B cell (primary cell): ENCODE data around the gene OPA1. TPM values are rescaled to one million over a fixed set of nuclear protein-coding genes. Genes with fewer than 3 reads are reported as not detected.

Experiments
- ATAC-seq: fragments of 200-7000 bp; cut with Tn5 transposase; one replicate; pipeline ENCODE4 v1.10.0; 2021; ENCODE audit warnings: low read depth, mild to moderate bottlenecking, moderate number of reproducible peaks, moderate library complexity
- CTCF ChIA-PET: fragments of 350-600 bp; sonication (Branson Sonifier 250); formaldehyde crosslinking; loops from one replicate; lab custom pipeline; 2021; ENCODE audit warnings: antibody characterized with exemption, inconsistent platforms; lab: Charles Lee
- POLR2A ChIA-PET: fragments of 350-600 bp; sonication (Branson Sonifier 250); formaldehyde crosslinking; loops from one replicate; lab custom pipeline; 2021; ENCODE audit warnings: antibody characterized with exemption; lab: Charles Lee
- DNase-seq: peaks from one replicate; pipeline ENCODE4 v3.0.0; 2013
- H2AFZ ChIP-seq: 2 replicates; pipeline ENCODE4 v1.6.1; 2012; ENCODE audit warnings: mild to moderate bottlenecking, low read depth, low read length; ENCODE audit not compliant: insufficient read depth, poor library complexity, severe bottlenecking
- H3K27ac ChIP-seq, 2 donors: 1 replicate in 1 of 2; 2 replicates in 1 of 2; pipeline ENCODE4 v1.5.1; 2012 to 2013; ENCODE audit warnings: low read length in 2 of 2, mild to moderate bottlenecking in 2 of 2, moderate library complexity in 1 of 2
- H3K27me3 ChIP-seq, 4 experiments: fragments of 200-600 bp in 1 of 4; sonication (generic) in 1 of 4; replicated peaks in 1 of 4; 1 replicate in 2 of 4; 2 replicates in 2 of 4; pipeline versions ENCODE4 v1.6.1 to v1.7.0; 2013 to 2016; ENCODE audit warnings: low read length in 3 of 4, mild to moderate bottlenecking in 2 of 4, mixed read lengths in 1 of 4, moderate library complexity in 1 of 4; ENCODE audit not compliant: insufficient read depth in 4 of 4, control insufficient read depth in 3 of 4; ENCODE audit errors: control extremely low read depth in 1 of 4
- H3K36me3 ChIP-seq, 2 experiments: replicated peaks in 1 of 2; 1 replicate in 1 of 2; 2 replicates in 1 of 2; pipeline versions ENCODE4 v1.6.1 to v1.7.1; 2013; ENCODE audit warnings: low read length in 1 of 2; ENCODE audit not compliant: insufficient read depth in 2 of 2, control insufficient read depth in 1 of 2; ENCODE audit errors: control extremely low read depth in 1 of 2, extremely low read depth in 1 of 2
- H3K4me1 ChIP-seq, 2 donors: fragments of 200-600 bp in 1 of 2; sonication (generic) in 1 of 2; 1 replicate in 1 of 2; 2 replicates in 1 of 2; pipeline versions ENCODE4 v1.5.1 to v1.6.1; 2013 to 2017; ENCODE audit warnings: low read length in 2 of 2; ENCODE audit not compliant: control insufficient read depth in 2 of 2, insufficient read depth in 2 of 2
- H3K4me2 ChIP-seq: replicated peaks from 2 replicates; pipeline ENCODE3; 2012; ENCODE audit warnings: mild to moderate bottlenecking, low read depth, low read length; ENCODE audit not compliant: poor library complexity, severe bottlenecking
- H3K4me3 ChIP-seq, 5 experiments: fragments of 200-600 bp in 1 of 5; sonication (generic) in 1 of 5; 1 replicate in 3 of 5; 2 replicates in 2 of 5; pipeline versions ENCODE4 v1.5.1 to v1.7.0; 2011 to 2016; ENCODE audit warnings: low read length in 4 of 5, mild to moderate bottlenecking in 4 of 5, low read depth in 2 of 5, control low read depth in 1 of 5, moderate library complexity in 1 of 5; ENCODE audit not compliant: insufficient read depth in 1 of 5; ENCODE audit errors: control extremely low read depth in 1 of 5, extremely low read depth in 1 of 5
- H3K79me2 ChIP-seq: fragments of 200-600 bp; sonication (generic); one replicate; pipeline ENCODE4 v1.6.0; 2016; ENCODE audit warnings: low read length; ENCODE audit not compliant: control insufficient read depth, insufficient read depth
- H3K9ac ChIP-seq: fragments of 200-600 bp; sonication (generic); 2 replicates; pipeline ENCODE4 v1.6.1; 2017; ENCODE audit warnings: mild to moderate bottlenecking, low read length, moderate library complexity
- H3K9me3 ChIP-seq, 3 donors: one replicate each; pipeline versions ENCODE4 v1.6.1 to v1.7.1; 2013; ENCODE audit warnings: low read length in 2 of 3; ENCODE audit not compliant: control insufficient read depth in 2 of 3, insufficient read depth in 1 of 3; ENCODE audit errors: control extremely low read depth in 1 of 3
- H4K20me1 ChIP-seq: 2 replicates; pipeline ENCODE4 v1.6.0; 2012; ENCODE audit warnings: mild to moderate bottlenecking, low read length; ENCODE audit not compliant: insufficient read depth, control insufficient read depth, poor library complexity, severe bottlenecking
- H3K27ac Mint-ChIP-seq: one replicate; pipeline ENCODE4 v1.8.0; 2021; ENCODE audit warnings: mixed read lengths
- H3K27me3 Mint-ChIP-seq: one replicate; pipeline ENCODE4 v1.8.0; 2021; ENCODE audit warnings: mixed read lengths
- H3K4me1 Mint-ChIP-seq: one replicate; pipeline ENCODE4 v1.8.0; 2021; ENCODE audit warnings: mixed read lengths
- H3K4me3 Mint-ChIP-seq: one replicate; pipeline ENCODE4 v1.8.0; 2021; ENCODE audit warnings: mixed read lengths
- H3K9me3 Mint-ChIP-seq: one replicate; pipeline ENCODE4 v1.8.0; 2022; ENCODE audit warnings: mixed read lengths; ENCODE audit not compliant: insufficient read depth
- CTCF ChIP-seq: fragments of 200-600 bp; IDR thresholded peaks from one replicate; pipeline ENCODE4 v1.8.0; 2022; ENCODE audit warnings: antibody characterized with exemption, mild to moderate bottlenecking
- EZH2 ChIP-seq: IDR thresholded peaks from 2 replicates; pipeline ENCODE4 v1.6.1; 2012; ENCODE audit warnings: borderline replicate concordance, low read depth, mild to moderate bottlenecking, moderate library complexity, low read length; ENCODE audit not compliant: insufficient read depth, poor library complexity, severe bottlenecking
- WGBS: methylation state at CpG from one replicate; pipeline ENCODE4 v1.1.5; 2013; ENCODE audit warnings: missing lambda C conversion rate; ENCODE audit not compliant: insufficient coverage; 5-methylcytosine and 5-hydroxymethylcytosine counted together
- intact Hi-C: fragments of 100-400 bp; cut with micrococcal nuclease; formaldehyde crosslinking; loops from one replicate; pipeline ENCODE4 v1.10.0; 2022
- polyA plus RNA-seq: library from polyadenylated mRNA; depleted of rRNA; stranded (reverse); fragments of >200 nt; gene quantifications from 2 replicates; pipeline ENCODE4 v1.2.3, GENCODE V29; 2012
- total RNA-seq, 2 donors: library from RNA; stranded (reverse); fragments of 120-200 nt in 1 of 2; gene quantifications; 1 replicate in 1 of 2; 2 replicates in 1 of 2; pipeline versions ENCODE4 v1.2.3 to v1.2.4, GENCODE V29; 2013 to 2022

The OPA1 gene
- total and polyA plus RNA-seq, 2 donors (not counting 1 experiment from before 2014, with no cell fraction given), result 9.1 to 62.8 TPM

DNA sequence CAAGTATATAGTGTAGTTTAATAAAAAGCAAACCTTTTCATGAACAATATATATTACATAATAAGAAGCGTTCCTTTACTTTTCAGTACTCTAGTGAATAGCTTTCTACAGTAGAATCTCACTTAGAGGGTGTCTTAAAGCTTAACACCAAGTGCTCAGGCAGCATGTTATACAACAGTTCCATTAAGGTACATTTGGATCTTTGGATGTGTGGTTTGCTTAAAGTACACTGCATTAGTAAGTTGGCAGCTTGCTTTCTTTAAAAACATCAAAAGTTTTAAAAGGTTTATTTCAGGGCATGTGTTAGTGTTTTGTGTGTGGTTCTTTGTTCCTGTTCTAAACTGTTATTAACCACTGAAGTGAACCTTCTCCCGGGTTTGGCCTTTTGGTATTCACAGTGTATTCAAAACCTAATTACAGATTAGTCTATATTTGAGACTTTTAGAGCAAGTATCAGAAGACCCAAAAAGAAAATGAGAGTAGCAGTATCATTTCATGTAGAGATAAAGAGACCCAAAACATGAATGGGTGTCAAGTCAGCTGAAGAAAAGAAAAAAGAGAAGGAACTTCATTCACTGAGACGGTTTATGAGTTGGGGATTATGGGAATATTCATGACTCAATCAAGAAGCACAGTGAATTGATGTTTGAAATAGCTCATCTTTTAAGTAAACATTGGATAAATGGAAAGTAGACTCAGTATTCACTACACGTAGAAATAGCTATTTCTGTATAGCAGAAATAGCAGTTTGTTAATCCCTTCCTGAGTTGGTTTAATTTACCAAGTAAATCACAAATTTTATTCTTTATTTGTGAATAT, 93.9 kb downstream of the OPA1 start:
- H3K4me2 ChIP-seq, result no peak overlapping the region
- no peak overlapping the region for H3K27ac ChIP-seq
- H3K4me3 ChIP-seq, result no peak overlapping the region
- peaks cover 0 to 5% of the 10 kb centered on the region in 2 experiments for H3K36me3 ChIP-seq
- no peaks in the 10 kb centered on the region for H3K27me3 ChIP-seq
- intact Hi-C loops, result no loop called here
- Mint-ChIP-seq H3K9me3 (no peaks in the 10 kb centered on the region), H3K4me3 (no peak overlapping the region), H3K27ac (no peak overlapping the region), H3K27me3 (no peaks in the 10 kb centered on the region), H3K4me1 (peaks cover 7% of the 10 kb centered on the region)
- H3K79me2 ChIP-seq, result no peaks in the 10 kb centered on the region
- POLR2A ChIA-PET, result no interaction called here
- no peaks in the 10 kb centered on the region for H4K20me1 ChIP-seq
- TF ChIP-seq CTCF, result no peak
- TF ChIP-seq EZH2, result no peak
- H3K4me1 ChIP-seq, result no peaks in the 10 kb centered on the region
- no peaks in the 10 kb centered on the region for H3K9me3 ChIP-seq
- DNase-seq (no peak), ATAC-seq (no peak)
- H3K9ac ChIP-seq, result no peak overlapping the region
- no peak overlapping the region for H2AFZ ChIP-seq
- WGBS, result 86% methylated on average over 1 of the region's 4 CpGs
- CTCF ChIA-PET, result interaction anchor here (1.6 to 1.8 kb wide), 2 partner anchors 21 to 629 kb away, joined by 4 to 5 read pairs; no protein-coding TSS in a partner anchor
